HCT116 (cell line): Measurements from ENCODE around the gene CDK18. TPM values are rescaled to one million over a fixed set of nuclear protein-coding genes. Genes with fewer than 3 reads are reported as not detected.

Source experiments
- ATAC-seq: fragments of 200-7000 bp; cut with Tn5 transposase; 2 replicates; pipeline ENCODE4 v1.9.1; 2020; ENCODE audit warnings: mild to moderate bottlenecking, moderate library complexity
- BruUV-seq: library from RNA; stranded (reverse); fragments of 400-500 nt; replicated peaks from 2 replicates; lab custom pipeline; 2021; lab: Mats Ljungman, UMichigan
- CTCF ChIA-PET: fragments of 300-600 bp; sonication (Branson Sonifier 250); formaldehyde crosslinking; loops from one replicate; lab custom pipeline; 2021; ENCODE audit warnings: antibody characterized with exemption; lab: Charles Lee
- POLR2A ChIA-PET: fragments of 300-600, 350-600 bp; sonication (Branson Sonifier 250); formaldehyde crosslinking; loops from one replicate; lab custom pipeline; 2021; ENCODE audit warnings: antibody characterized with exemption; lab: Charles Lee
- RAD21 ChIA-PET, 2 experiments: fragments of 300-600 bp; sonication (Branson Sonifier 250); formaldehyde crosslinking; loops; one replicate each; lab custom pipeline; 2023; ENCODE audit warnings: low total read pairs in 2 of 2; ENCODE audit not compliant: uncharacterized antibody in 2 of 2, unreplicated experiment in 2 of 2, low non-redundant PET in 1 of 2; lab: Charles Lee
- DNase-seq: peaks from one replicate; pipeline ENCODE4 v3.0.0-alpha.2; 2010; ENCODE audit warnings: low read depth, low spot score
- H2AFZ ChIP-seq: fragments of 200-600 bp; shearing (Covaris generic), sonication (generic); 2 replicates; pipeline ENCODE4 v1.6.1; 2017; ENCODE audit warnings: low read depth, mixed run types, mixed read lengths, antibody characterized with exemption, low read length; ENCODE audit not compliant: poor library complexity, severe bottlenecking
- H3K27ac ChIP-seq: 2 replicates; pipeline ENCODE4 v1.5.1; 2012; ENCODE audit warnings: low read depth, low read length
- H3K27me3 ChIP-seq: fragments of 200-600 bp; sonication (generic); 2 replicates; pipeline ENCODE4 v1.6.1; 2016; ENCODE audit warnings: mixed run types, low read length, mixed read lengths; ENCODE audit not compliant: insufficient read depth
- H3K36me3 ChIP-seq, 2 experiments: fragments of 200-500 bp in 1 of 2; fragments of 200-600 bp in 1 of 2; sonication (Bioruptor generic) in 1 of 2; sonication (generic) in 1 of 2; 2 replicates each; pipeline versions ENCODE4 v1.5.1 to v1.6.1; 2014 to 2016; ENCODE audit warnings: low read length in 2 of 2, inconsistent platforms in 1 of 2, mixed read lengths in 1 of 2, mixed run types in 1 of 2; ENCODE audit not compliant: insufficient read depth in 2 of 2, control insufficient read depth in 1 of 2
- H3K4me1 ChIP-seq, 2 experiments: fragments of 200-600 bp in 1 of 2; sonication (generic) in 1 of 2; 2 replicates each; pipeline versions ENCODE4 v1.5.1 to v1.6.1; 2012 to 2017; ENCODE audit warnings: low read length in 2 of 2, inconsistent platforms in 1 of 2, mild to moderate bottlenecking in 1 of 2, mixed read lengths in 1 of 2, mixed run types in 1 of 2, moderate library complexity in 1 of 2; ENCODE audit not compliant: insufficient read depth in 2 of 2, control insufficient read depth in 1 of 2
- H3K4me2 ChIP-seq: fragments of 200-600 bp; sonication (generic); 2 replicates; pipeline ENCODE4 v1.6.1; 2017; ENCODE audit warnings: mixed run types, low read length, mixed read lengths
- H3K4me3 ChIP-seq, 2 experiments: fragments of 200-600 bp in 1 of 2; sonication (generic) in 1 of 2; replicated peaks in 1 of 2; 2 replicates each; pipeline ENCODE4 v1.5.1; 2011 to 2016; ENCODE audit warnings: low read length in 2 of 2, control low read depth in 1 of 2, low read depth in 1 of 2, mild to moderate bottlenecking in 1 of 2, mixed read lengths in 1 of 2, mixed run types in 1 of 2
- H3K79me2 ChIP-seq: fragments of 200-600 bp; sonication (generic); 2 replicates; pipeline ENCODE4 v1.6.1; 2017; ENCODE audit warnings: mild to moderate bottlenecking, mixed run types, low read length, moderate library complexity, mixed read lengths; ENCODE audit not compliant: insufficient read depth
- H3K9ac ChIP-seq: fragments of 200-600 bp; sonication (generic); 2 replicates; pipeline ENCODE4 v1.6.1; 2016; ENCODE audit warnings: low read length, mixed read lengths
- H3K9me2 ChIP-seq: fragments of 200-600 bp; sonication (generic), shearing (Covaris generic); 2 replicates; pipeline ENCODE4 v1.6.1; 2017; ENCODE audit warnings: mixed run types, mild to moderate bottlenecking, moderate library complexity; ENCODE audit not compliant: insufficient read depth
- H3K9me3 ChIP-seq, 2 experiments: fragments of 200-500 bp in 1 of 2; fragments of 200-600 bp in 1 of 2; sonication (Bioruptor generic) in 1 of 2; sonication (generic) in 1 of 2; 2 replicates each; pipeline ENCODE4 v1.6.1; 2014 to 2017; ENCODE audit warnings: low read length in 2 of 2, mixed read lengths in 2 of 2, inconsistent platforms in 1 of 2, low read depth in 1 of 2, mild to moderate bottlenecking in 1 of 2, mixed run types in 1 of 2, moderate library complexity in 1 of 2; ENCODE audit not compliant: control insufficient read depth in 1 of 2, insufficient read depth in 1 of 2
- H4K20me1 ChIP-seq: fragments of 200-600 bp; sonication (generic), shearing (Covaris generic); 2 replicates; pipeline ENCODE4 v1.6.1; 2017; ENCODE audit warnings: mixed run types, mild to moderate bottlenecking, moderate library complexity; ENCODE audit not compliant: insufficient read depth
- CEBPB ChIP-seq: IDR thresholded peaks from 2 replicates; pipeline ENCODE4 v1.6.1; 2012; ENCODE audit warnings: low read depth
- CTCF ChIP-seq, 3 experiments: fragments of 200-600 bp in 1 of 3; sonication (generic) in 1 of 3; IDR thresholded peaks in 2 of 3; conservative IDR thresholded peaks in 1 of 3; 2 replicates each; pipeline ENCODE4 v1.5.1; 2012 to 2017; ENCODE audit warnings: low read depth in 2 of 3, low read length in 2 of 3, antibody characterized with exemption in 1 of 3, borderline replicate concordance in 1 of 3, control low read depth in 1 of 3, mild to moderate bottlenecking in 1 of 3, mixed read lengths in 1 of 3, mixed run types in 1 of 3, moderate library complexity in 1 of 3; ENCODE audit not compliant: insufficient read depth in 1 of 3
- EZH2phosphoT487 ChIP-seq: fragments of 200-600 bp; IDR thresholded peaks from 2 replicates; pipeline ENCODE4 v1.6.1; 2018; ENCODE audit warnings: antibody characterized with exemption, borderline replicate concordance
- MAX ChIP-seq: IDR thresholded peaks from 2 replicates; pipeline ENCODE4 v1.6.1; 2012
- REST ChIP-seq: IDR thresholded peaks from 2 replicates; pipeline ENCODE4 v1.6.1; 2012; ENCODE audit warnings: low read depth
- SP1 ChIP-seq: IDR thresholded peaks from 2 replicates; pipeline ENCODE4 v1.6.1; 2012; ENCODE audit warnings: low read depth
- SRF ChIP-seq: IDR thresholded peaks from 2 replicates; pipeline ENCODE4 v1.6.1; 2012; ENCODE audit warnings: low read depth
- TCF7L2 ChIP-seq: IDR thresholded peaks from 2 replicates; pipeline ENCODE4 v1.7.0; 2011; ENCODE audit warnings: borderline replicate concordance, inconsistent platforms; ENCODE audit not compliant: insufficient read depth, insufficient read length; ENCODE audit errors: extremely low read depth
- YY1 ChIP-seq: IDR thresholded peaks from 2 replicates; pipeline ENCODE4 v1.6.1; 2011; ENCODE audit warnings: low read length, low read depth, moderate library complexity, mild to moderate bottlenecking; ENCODE audit not compliant: insufficient replicate concordance; ENCODE audit errors: extremely low read depth
- intact Hi-C: fragments of 100-400 bp; cut with micrococcal nuclease; formaldehyde crosslinking; loops from 2 replicates; pipeline ENCODE4 v1.10.0; 2022
- total RNA-seq: library from RNA; stranded (reverse); gene quantifications from one replicate; pipeline ENCODE4 v1.2.1, GENCODE V29; 2021; ENCODE audit not compliant: unreplicated experiment

CDK18 gene
- total RNA-seq, 1 experiment from 2014 or later: 32.0 TPM

DNA sequence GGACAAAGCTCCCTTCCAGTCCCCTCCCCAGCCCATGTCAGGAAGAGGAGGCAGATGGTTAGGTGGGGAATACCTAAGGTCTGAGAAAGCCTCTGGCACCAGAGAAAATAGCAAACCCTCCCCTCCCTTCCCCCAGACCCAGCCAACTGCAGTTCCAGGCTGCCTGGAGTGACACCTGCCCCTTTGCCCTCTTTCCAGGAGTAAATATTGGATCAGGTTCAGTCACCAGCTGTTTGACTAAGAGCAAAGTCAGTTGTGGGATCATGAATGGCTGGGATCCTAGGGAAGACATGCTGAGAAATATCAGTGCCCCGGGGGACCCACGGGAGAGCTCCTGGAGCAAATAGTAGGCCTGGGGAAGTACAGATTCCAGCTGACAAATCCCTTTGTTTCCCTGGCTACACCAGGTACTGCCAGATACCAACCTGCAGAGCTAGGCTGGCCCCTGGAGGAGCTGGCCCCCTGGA is 12.2 kb upstream of the CDK18 start:
- H4K20me1 ChIP-seq: no peaks in the 10 kb centered on the region
- no peak for TF ChIP-seq EZH2phosphoT487
- no peak for TF ChIP-seq MAX
- no peak for TF ChIP-seq TCF7L2
- TF ChIP-seq YY1: no peak
- TF ChIP-seq SRF: no peak
- no peak for TF ChIP-seq CTCF (IDR thresholded peaks at IDR 0.05 in 2 of 3, conservative IDR thresholded peaks at IDR 0.05 in 1 of 3; ENCODE audit: borderline replicate concordance in 1 of 3, insufficient read depth in 1 of 3, low read depth in 2 of 3, low read length in 2 of 3)
- TF ChIP-seq REST: no peak
- no peak for TF ChIP-seq CEBPB
- TF ChIP-seq SP1: no peak
- TF ChIP-seq, all 23 proteins: peak for 0
- Histone ChIP-seq H3K27ac (no peak overlapping the region), H3K9ac (no peak overlapping the region), H3K4me1 (peaks cover 17 to 22% of the 10 kb centered on the region in 2 experiments), H3K79me2 (no peaks in the 10 kb centered on the region), H3K4me2 (no peak overlapping the region), H3K4me3 (no peak overlapping the region), H2AFZ (no peak overlapping the region), H3K27me3 (no peaks in the 10 kb centered on the region), H3K9me3 (no peaks in the 10 kb centered on the region), H3K36me3 (no peaks in the 10 kb centered on the region), H3K9me2 (no peaks in the 10 kb centered on the region)
- no TSS peak for BruUV-seq
- ATAC-seq (no peak), DNase-seq (no peak)
- ChIA-PET POLR2A (interaction anchor here (0.8 kb wide), 1 partner anchor 53 kb away, joined by 3 read pairs; no protein-coding TSS in a partner anchor), CTCF (interaction anchor here (1.0 to 12.3 kb wide), 3 partner anchors 31 to 138 kb away, joined by 3 to 200 read pairs (median 10); no protein-coding TSS in a partner anchor), RAD21 (no interaction called here)
- intact Hi-C loops: no loop called here
